Left ventricle myocardium inferior (tissue), 1 donor: Measurements from ENCODE around the gene NOL12. TPM values are rescaled to one million over a fixed set of nuclear protein-coding genes. Genes with fewer than 3 reads are reported as not detected.

ENCODE experiments used
- DNase-seq: peaks from one replicate; pipeline ENCODE4 v3.0.0-alpha.2; 2020
- H3K27ac ChIP-seq: fragments of 200-600 bp; replicated peaks from 2 replicates; pipeline ENCODE4 v1.8.0; 2021
- H3K27me3 ChIP-seq: fragments of 200-600 bp; 2 replicates; pipeline ENCODE4 v1.8.0; 2021; ENCODE audit warnings: low read depth
- H3K36me3 ChIP-seq: fragments of 200-600 bp; 2 replicates; pipeline ENCODE4 v1.8.0; 2021
- H3K4me1 ChIP-seq: fragments of 200-600 bp; 2 replicates; pipeline ENCODE4 v1.8.0; 2021
- H3K4me3 ChIP-seq: fragments of 200-600 bp; 2 replicates; pipeline ENCODE4 v1.8.0; 2021; ENCODE audit warnings: mild to moderate bottlenecking, moderate library complexity
- H3K9me3 ChIP-seq: fragments of 200-600 bp; replicated peaks from 2 replicates; pipeline ENCODE4 v1.8.0; 2021
- intact Hi-C: fragments of 100-400 bp; cut with micrococcal nuclease; formaldehyde crosslinking; loops from one replicate; pipeline ENCODE4 v1.11.0; 2022
- total RNA-seq: library from RNA; stranded (reverse); fragmentation: NEBNext Ultra II Directional; extraction: Animal tissue kit (Norgen Biotek cat#: 25700); gene quantifications from one replicate; pipeline ENCODE4 v1.2.1, GENCODE V29; 2021
- TF ChIP-seq, protein P1 (sequence below): fragments of 200-600 bp; IDR thresholded peaks from 2 replicates; pipeline ENCODE4 v1.8.0; 2021; ENCODE audit warnings: antibody characterized with exemption, mild to moderate bottlenecking, borderline replicate concordance
- donor health status: DM: no; HTN: yes; CAD: no; lungs with severe emphysema.

Gene NOL12
- total RNA-seq, 1 donor from 2014 or later = 12.8 TPM

DNA sequence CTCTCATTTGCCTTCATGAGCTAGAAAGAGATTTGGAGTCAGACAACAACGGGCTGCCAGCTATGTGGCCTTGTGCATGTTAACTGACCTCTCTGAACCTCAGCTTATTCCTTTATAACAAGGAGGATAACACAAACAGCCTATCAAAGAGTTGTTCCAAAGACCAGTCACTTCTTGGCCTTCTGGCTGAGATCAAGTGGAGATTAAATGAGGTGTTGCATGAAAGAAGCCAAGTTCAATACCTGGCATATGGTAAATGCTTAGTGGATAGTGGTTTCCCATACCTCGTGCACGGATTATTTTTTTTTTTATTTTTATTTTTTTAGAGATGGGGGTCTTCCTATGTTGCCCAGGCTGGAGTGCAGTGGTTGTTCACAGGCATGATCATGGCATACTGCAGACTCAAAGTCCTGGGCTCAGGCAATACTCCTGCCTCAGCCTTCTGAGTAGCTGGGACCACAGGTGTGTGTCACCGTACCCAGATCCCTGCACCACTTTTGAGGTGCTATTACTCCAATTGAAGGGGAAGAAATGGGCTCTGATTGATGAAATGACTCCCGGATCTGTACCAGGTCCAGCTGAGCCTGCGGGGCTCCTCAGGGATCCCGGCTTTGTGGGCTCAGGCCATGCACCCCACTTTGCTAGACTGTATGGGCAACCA, 5.8 kb upstream of the NOL12 start:
- H3K27ac ChIP-seq = peak overlapping the region; percentile 48
- intact Hi-C loops = no loop called here
- H3K4me1 ChIP-seq = peaks cover 55% of the 10 kb centered on the region
- H3K36me3 ChIP-seq = peaks cover 24% of the 10 kb centered on the region
- no peak for DNase-seq
- no peaks in the 10 kb centered on the region for H3K9me3 ChIP-seq
- no peak overlapping the region for H3K4me3 ChIP-seq
- no peaks in the 10 kb centered on the region for H3K27me3 ChIP-seq
- TF ChIP-seq, protein P1, sequence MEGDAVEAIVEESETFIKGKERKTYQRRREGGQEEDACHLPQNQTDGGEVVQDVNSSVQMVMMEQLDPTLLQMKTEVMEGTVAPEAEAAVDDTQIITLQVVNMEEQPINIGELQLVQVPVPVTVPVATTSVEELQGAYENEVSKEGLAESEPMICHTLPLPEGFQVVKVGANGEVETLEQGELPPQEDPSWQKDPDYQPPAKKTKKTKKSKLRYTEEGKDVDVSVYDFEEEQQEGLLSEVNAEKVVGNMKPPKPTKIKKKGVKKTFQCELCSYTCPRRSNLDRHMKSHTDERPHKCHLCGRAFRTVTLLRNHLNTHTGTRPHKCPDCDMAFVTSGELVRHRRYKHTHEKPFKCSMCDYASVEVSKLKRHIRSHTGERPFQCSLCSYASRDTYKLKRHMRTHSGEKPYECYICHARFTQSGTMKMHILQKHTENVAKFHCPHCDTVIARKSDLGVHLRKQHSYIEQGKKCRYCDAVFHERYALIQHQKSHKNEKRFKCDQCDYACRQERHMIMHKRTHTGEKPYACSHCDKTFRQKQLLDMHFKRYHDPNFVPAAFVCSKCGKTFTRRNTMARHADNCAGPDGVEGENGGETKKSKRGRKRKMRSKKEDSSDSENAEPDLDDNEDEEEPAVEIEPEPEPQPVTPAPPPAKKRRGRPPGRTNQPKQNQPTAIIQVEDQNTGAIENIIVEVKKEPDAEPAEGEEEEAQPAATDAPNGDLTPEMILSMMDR = no peak

DNA sequence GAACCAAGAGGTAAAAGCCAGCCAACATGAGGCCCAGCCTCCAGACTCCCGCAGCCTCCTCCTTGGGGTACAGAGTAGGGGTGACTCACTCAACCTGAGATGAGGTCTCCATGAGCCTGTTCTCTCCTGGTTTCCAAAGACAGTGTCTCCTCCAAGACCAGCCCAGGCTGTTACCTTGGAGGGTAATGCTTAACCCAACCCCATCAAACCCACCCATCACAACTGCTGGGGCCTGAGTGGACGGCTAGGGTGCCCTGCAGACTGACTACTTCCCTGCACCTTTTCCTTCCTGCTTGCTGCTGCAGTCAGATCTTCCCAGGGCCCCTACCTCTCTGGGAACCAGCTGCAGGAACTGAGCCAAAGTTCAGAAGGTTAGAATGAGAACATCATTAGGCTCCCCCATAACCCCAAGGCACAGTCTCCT, 5.1 kb upstream of the NOL12 start:
- Histone ChIP-seq H3K4me1 (peaks cover 53% of the 10 kb centered on the region), H3K9me3 (no peaks in the 10 kb centered on the region), H3K27me3 (no peaks in the 10 kb centered on the region), H3K36me3 (peaks cover 24% of the 10 kb centered on the region), H3K4me3 (no peak overlapping the region), H3K27ac (peak overlapping the region; percentile 48)
- intact Hi-C loops = no loop called here
- TF ChIP-seq, protein P1 = no peak
- no peak for DNase-seq

DNA sequence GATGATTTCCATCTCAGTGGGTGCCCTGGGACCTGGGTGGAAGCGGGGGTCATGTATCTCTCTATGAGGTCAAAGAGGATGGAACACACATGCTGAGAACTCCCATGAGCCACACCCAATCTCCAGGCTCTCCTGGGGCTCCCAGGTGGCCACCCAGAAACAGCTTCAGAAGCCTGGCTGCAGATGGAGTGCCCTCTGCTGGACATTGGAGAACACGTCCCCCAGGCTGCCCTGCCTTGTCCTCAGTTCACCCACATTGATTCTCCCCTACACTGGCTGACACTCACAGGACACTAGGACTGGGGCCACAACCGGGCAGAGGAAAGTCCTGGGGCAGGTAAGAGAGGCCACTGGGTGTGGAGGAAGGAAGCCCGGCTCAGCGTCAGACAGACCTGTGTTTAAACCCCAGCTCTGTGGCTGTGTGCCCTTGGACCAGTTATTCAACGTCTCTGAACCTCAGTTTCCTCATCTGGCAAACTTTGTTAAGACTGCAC, 4.5 kb upstream of the NOL12 start:
- H3K4me3 ChIP-seq = no peak overlapping the region
- H3K27ac ChIP-seq = peak overlapping the region; percentile 48
- no peaks in the 10 kb centered on the region for H3K9me3 ChIP-seq
- peaks cover 24% of the 10 kb centered on the region for H3K36me3 ChIP-seq
- peaks cover 52% of the 10 kb centered on the region for H3K4me1 ChIP-seq
- TF ChIP-seq, protein P1 = peak; percentile 94
- no peaks in the 10 kb centered on the region for H3K27me3 ChIP-seq
- intact Hi-C loops = no loop called here
- peak; percentile 61 for DNase-seq

DNA sequence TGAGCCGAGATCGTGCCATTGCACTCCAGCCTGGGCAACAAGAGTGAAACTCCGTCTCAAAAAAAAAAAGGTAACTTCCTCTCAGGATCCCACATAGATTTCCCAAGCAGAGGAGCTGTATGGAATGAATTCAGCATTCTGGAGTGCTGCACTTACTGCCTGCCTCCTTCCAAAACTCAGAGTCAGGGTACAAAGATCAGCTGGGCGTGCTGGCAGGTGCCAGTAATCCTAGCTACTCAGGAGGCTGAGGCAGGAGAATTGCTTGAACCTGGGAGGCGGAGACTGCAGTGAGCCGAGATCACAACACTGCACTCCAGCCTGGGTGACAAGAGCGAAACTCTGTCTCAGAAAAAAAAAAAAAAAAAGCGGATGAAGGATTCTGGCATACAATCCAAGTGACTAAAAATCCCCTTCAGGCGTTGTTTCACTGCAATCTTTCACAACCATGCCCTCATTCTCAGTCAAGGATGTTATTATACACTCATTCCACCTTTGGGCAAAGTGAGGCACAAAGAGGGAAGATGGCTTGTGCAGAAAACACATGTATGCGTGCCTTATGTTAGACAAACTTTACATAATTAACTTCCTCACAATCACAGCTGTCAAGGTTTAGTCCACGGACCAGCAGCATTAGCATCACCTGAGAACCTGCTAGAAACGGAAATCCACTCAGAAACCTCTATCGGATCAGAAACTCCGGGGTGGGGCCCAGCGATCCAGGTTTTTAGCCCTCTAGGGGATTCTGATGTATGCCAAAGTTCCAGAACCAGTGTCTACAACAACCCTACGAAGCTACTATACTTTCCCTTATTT, 1.1 kb upstream of the NOL12 start:
- TF ChIP-seq, protein P1 = no peak
- intact Hi-C loops = no loop called here
- no peak overlapping the region for H3K4me3 ChIP-seq
- H3K27me3 ChIP-seq = no peaks in the 10 kb centered on the region
- DNase-seq = no peak
- H3K4me1 ChIP-seq = peaks cover 43% of the 10 kb centered on the region
- H3K27ac ChIP-seq = no peak overlapping the region
- peaks cover 21% of the 10 kb centered on the region for H3K36me3 ChIP-seq
- no peaks in the 10 kb centered on the region for H3K9me3 ChIP-seq

DNA sequence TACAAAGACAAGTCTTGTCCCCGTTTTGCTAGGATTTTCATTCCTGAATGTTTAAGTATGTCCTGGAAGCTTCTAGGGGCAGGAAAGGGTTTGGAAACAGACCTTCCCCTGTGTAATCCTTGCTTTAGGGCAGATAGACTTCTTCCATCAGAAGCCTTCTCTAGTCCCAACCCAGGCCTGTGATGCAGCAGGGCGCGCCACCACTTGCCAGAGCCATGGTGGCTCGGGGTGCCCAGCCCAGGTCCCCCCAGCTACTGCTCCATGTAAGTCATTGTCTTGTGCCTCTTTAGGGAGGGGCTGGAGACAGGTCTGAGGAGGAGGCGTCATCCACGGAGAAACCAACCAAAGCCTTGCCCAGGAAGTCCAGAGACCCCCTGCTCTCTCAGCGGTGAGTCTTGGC, 4.3 kb downstream of the NOL12 start:
- Histone ChIP-seq H3K4me3 (no peak overlapping the region), H3K4me1 (peaks cover 31% of the 10 kb centered on the region), H3K9me3 (no peaks in the 10 kb centered on the region), H3K36me3 (peaks cover 67% of the 10 kb centered on the region), H3K27me3 (no peaks in the 10 kb centered on the region), H3K27ac (no peak overlapping the region)
- DNase-seq = no peak
- intact Hi-C loops = no loop called here
- TF ChIP-seq, protein P1 = no peak
